ENCODE results near the gene CLEC19A.

Gene CLEC19A

GRCh38 chr16:19330841-19331397, 45.4 kb downstream of the CLEC19A start:
- no peaks in the 10 kb centered on the region for H3K9me2 ChIP-seq (replicated peaks; ENCODE audit: low read depth, low read length)
- H3K79me2 ChIP-seq (ENCODE audit: insufficient read depth, low read length), result no peaks in the 10 kb centered on the region
- TF ChIP-seq EZH2phosphoT487 (IDR thresholded peaks at IDR 0.05; ENCODE audit: borderline replicate concordance), result no peak
- no peak for TF ChIP-seq CTCF (conservative IDR thresholded peaks at IDR 0.05; ENCODE audit: low read length)
- H3K9ac ChIP-seq (ENCODE audit: low read depth, low read length, poor library complexity, severe bottlenecking), result no peak overlapping the region
- no peaks in the 10 kb centered on the region for H3K36me3 ChIP-seq (ENCODE audit: insufficient read depth, low read length)
- no peaks in the 10 kb centered on the region for H3K4me1 ChIP-seq (ENCODE audit: insufficient read depth, low read length, poor library complexity, severe bottlenecking)
- no peaks in the 10 kb centered on the region for H3K9me3 ChIP-seq (ENCODE audit: insufficient read depth, low read depth, low read length)
- H3F3A ChIP-seq (ENCODE audit: low read depth), result no peaks in the 10 kb centered on the region
- H3K4me3 ChIP-seq (ENCODE audit: low read length, poor library complexity, severe bottlenecking), result no peak overlapping the region
- no peak overlapping the region for H3K4me2 ChIP-seq (ENCODE audit: low read depth, low read length, poor library complexity, severe bottlenecking)
- H2AFZ ChIP-seq (ENCODE audit: low read length), result no peak overlapping the region
- H4K20me1 ChIP-seq (ENCODE audit: insufficient read depth, low read length, poor library complexity, severe bottlenecking), result no peaks in the 10 kb centered on the region
- H3K27me3 ChIP-seq (ENCODE audit: insufficient read depth, low read length, poor library complexity, severe bottlenecking), result no peaks in the 10 kb centered on the region

DNA sequence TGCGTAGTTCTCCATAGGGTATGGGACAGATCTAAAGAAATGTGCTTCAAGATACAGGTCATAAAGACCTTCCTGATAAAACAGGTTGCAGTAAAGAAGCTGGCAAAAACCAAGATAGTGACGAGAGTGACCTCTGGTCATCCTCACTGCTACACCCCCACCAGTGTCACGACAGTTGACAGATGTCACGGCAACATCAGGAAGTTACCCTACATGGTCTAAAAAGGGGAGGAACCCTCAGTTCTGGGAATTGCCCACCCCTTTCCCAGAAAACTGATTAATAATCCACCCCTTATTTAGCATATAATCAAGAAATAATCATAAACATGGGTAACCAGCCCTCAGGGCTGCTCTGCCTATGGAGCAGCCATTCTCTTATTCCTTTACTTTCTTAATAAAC, 46.3 kb downstream of the CLEC19A start:
- Histone ChIP-seq H4K20me1 (ENCODE audit: insufficient read depth, low read length, poor library complexity, severe bottlenecking) (no peaks in the 10 kb centered on the region), H3K4me2 (ENCODE audit: low read depth, low read length, poor library complexity, severe bottlenecking) (no peak overlapping the region), H3K9me3 (ENCODE audit: insufficient read depth, low read depth, low read length) (no peaks in the 10 kb centered on the region), H3K36me3 (ENCODE audit: insufficient read depth, low read length) (no peaks in the 10 kb centered on the region), H3K9me2 (replicated peaks; ENCODE audit: low read depth, low read length) (no peaks in the 10 kb centered on the region), H3K4me1 (ENCODE audit: insufficient read depth, low read length, poor library complexity, severe bottlenecking) (no peaks in the 10 kb centered on the region), H3K79me2 (ENCODE audit: insufficient read depth, low read length) (no peaks in the 10 kb centered on the region), H3F3A (ENCODE audit: low read depth) (no peaks in the 10 kb centered on the region), H3K4me3 (ENCODE audit: low read length, poor library complexity, severe bottlenecking) (no peak overlapping the region), H3K27me3 (ENCODE audit: insufficient read depth, low read length, poor library complexity, severe bottlenecking) (no peaks in the 10 kb centered on the region), H2AFZ (ENCODE audit: low read length) (no peak overlapping the region), H3K9ac (ENCODE audit: low read depth, low read length, poor library complexity, severe bottlenecking) (no peak overlapping the region)
- TF ChIP-seq CTCF (conservative IDR thresholded peaks at IDR 0.05; ENCODE audit: low read length) (no peak), EZH2phosphoT487 (IDR thresholded peaks at IDR 0.05; ENCODE audit: borderline replicate concordance) (no peak)

- H3K4me3 ChIP-seq (ENCODE audit: low read length, poor library complexity, severe bottlenecking), result no peak overlapping the region
- H3K9me3 ChIP-seq (ENCODE audit: insufficient read depth, low read depth, low read length), result peaks cover 8% of the 10 kb centered on the region; the same call in 1 of the 2 replicates
- H3K9me2 ChIP-seq (replicated peaks; ENCODE audit: low read depth, low read length), result no peaks in the 10 kb centered on the region
- no peak overlapping the region for H2AFZ ChIP-seq (ENCODE audit: low read length)
- H3K9ac ChIP-seq (ENCODE audit: low read depth, low read length, poor library complexity, severe bottlenecking), result no peak overlapping the region
- no peak overlapping the region for H3K4me2 ChIP-seq (ENCODE audit: low read depth, low read length, poor library complexity, severe bottlenecking)
- H3K27me3 ChIP-seq (ENCODE audit: insufficient read depth, low read length, poor library complexity, severe bottlenecking), result no peaks in the 10 kb centered on the region
- H3K79me2 ChIP-seq (ENCODE audit: insufficient read depth, low read length), result no peaks in the 10 kb centered on the region
- TF ChIP-seq CTCF (conservative IDR thresholded peaks at IDR 0.05; ENCODE audit: low read length), result no peak
- H3F3A ChIP-seq (ENCODE audit: low read depth), result no peaks in the 10 kb centered on the region
- H3K36me3 ChIP-seq (ENCODE audit: insufficient read depth, low read length), result no peaks in the 10 kb centered on the region
- H4K20me1 ChIP-seq (ENCODE audit: insufficient read depth, low read length, poor library complexity, severe bottlenecking), result no peaks in the 10 kb centered on the region
- no peaks in the 10 kb centered on the region for H3K4me1 ChIP-seq (ENCODE audit: insufficient read depth, low read length, poor library complexity, severe bottlenecking)
These were observed 52.8 kb downstream of the CLEC19A start for GRCh38 chr16:19338335-19338734.

Measured in Loucy (cell line).